ENCODE results near the gene XNDC1N. TPM values are rescaled to one million over a fixed set of nuclear protein-coding genes. Genes with fewer than 3 reads are reported as not detected.

XNDC1N gene
- total RNA-seq, 1 experiment from 2014 or later: 19.3 TPM

DNA sequence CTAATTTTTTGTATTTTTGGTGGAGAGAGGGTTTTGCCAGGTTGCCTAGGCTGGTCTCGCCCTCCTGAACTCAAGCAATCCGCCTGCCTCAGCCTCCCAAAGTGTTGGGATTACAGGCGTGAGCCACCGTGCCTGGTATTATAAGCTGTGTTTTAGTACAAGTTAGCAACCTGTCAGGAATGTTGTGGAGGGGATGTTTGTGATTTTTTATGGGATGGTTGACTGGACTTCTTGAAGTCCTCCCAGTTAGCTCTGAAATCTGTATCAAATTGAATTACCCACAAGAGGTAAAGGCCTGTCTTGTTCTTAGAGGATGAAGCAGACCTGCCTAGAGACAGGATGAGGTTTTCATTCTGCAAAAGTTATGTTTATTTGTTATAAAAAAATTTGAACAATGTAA, 36.2 kb upstream of the XNDC1N start:
- H3K27me3 ChIP-seq (ENCODE audit: insufficient read depth, low read depth): no peaks in the 10 kb centered on the region
- BruUV-seq (replicated peaks): no TSS peak
- no peak overlapping the region for H3K27ac ChIP-seq
- H3K79me2 ChIP-seq (ENCODE audit: low read depth): no peaks in the 10 kb centered on the region; the same call in 1 of the 2 replicates
- H3F3A ChIP-seq (ENCODE audit: insufficient read depth, low read depth): peaks cover 10% of the 10 kb centered on the region; the same call in 1 of the 2 replicates
- no peak for DNase-seq
- intact Hi-C loops (cut with micrococcal nuclease; ENCODE audit: unreplicated experiment): no loop called here
- H3K4me3 ChIP-seq: no peak overlapping the region
- H2AFZ ChIP-seq: no peak overlapping the region
- H3K4me2 ChIP-seq: no peak overlapping the region
- H3K36me3 ChIP-seq (ENCODE audit: low read depth): peaks cover 38% of the 10 kb centered on the region
- H4K20me1 ChIP-seq (ENCODE audit: insufficient read depth): no peaks in the 10 kb centered on the region; the same call in 1 of the 2 replicates
- ChIA-PET CTCF (no interaction called here), POLR2A (ENCODE audit: unreplicated experiment) (no interaction called here)
- peaks cover 10% of the 10 kb centered on the region for H3K4me1 ChIP-seq (replicated peaks; ENCODE audit: insufficient read depth)
- no peaks in the 10 kb centered on the region for H3K9me3 ChIP-seq (ENCODE audit: insufficient read depth, low read depth)
- TF ChIP-seq, protein P1, sequence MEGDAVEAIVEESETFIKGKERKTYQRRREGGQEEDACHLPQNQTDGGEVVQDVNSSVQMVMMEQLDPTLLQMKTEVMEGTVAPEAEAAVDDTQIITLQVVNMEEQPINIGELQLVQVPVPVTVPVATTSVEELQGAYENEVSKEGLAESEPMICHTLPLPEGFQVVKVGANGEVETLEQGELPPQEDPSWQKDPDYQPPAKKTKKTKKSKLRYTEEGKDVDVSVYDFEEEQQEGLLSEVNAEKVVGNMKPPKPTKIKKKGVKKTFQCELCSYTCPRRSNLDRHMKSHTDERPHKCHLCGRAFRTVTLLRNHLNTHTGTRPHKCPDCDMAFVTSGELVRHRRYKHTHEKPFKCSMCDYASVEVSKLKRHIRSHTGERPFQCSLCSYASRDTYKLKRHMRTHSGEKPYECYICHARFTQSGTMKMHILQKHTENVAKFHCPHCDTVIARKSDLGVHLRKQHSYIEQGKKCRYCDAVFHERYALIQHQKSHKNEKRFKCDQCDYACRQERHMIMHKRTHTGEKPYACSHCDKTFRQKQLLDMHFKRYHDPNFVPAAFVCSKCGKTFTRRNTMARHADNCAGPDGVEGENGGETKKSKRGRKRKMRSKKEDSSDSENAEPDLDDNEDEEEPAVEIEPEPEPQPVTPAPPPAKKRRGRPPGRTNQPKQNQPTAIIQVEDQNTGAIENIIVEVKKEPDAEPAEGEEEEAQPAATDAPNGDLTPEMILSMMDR (conservative IDR thresholded peaks at IDR 0.05): no peak
- TF ChIP-seq EZH2 (IDR thresholded peaks at IDR 0.05; ENCODE audit: low read depth): no peak
- no peaks in the 10 kb centered on the region for H3K9me2 ChIP-seq (ENCODE audit: insufficient read depth)

DNA sequence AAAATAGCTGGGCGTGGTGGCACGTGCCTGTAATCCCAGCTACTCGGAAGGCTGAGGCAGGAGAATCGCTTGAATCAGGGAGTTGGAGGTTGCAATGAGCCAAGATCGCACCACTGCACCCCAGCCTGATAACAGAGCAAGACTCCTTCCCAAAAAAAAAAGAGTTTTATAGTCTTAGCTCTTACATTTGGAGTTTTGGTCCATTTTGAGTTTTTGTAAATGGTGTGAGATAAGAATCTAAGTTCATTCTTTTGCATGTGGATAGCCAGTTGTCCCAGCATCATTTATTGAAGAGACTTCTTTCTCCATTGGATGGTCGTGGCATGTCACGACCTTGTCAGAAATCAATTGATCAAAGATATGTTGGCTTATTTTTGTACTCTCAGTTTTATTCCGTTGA, 35.1 kb upstream of the XNDC1N start:
- no peak for DNase-seq
- no peaks in the 10 kb centered on the region; the same call in 1 of the 2 replicates for H3K79me2 ChIP-seq (ENCODE audit: low read depth)
- no peak for TF ChIP-seq EZH2 (IDR thresholded peaks at IDR 0.05; ENCODE audit: low read depth)
- TF ChIP-seq, protein P1 (conservative IDR thresholded peaks at IDR 0.05): no peak
- H3K4me2 ChIP-seq: no peak overlapping the region
- peaks cover 28% of the 10 kb centered on the region for H3K36me3 ChIP-seq (ENCODE audit: low read depth)
- H2AFZ ChIP-seq: no peak overlapping the region
- no peaks in the 10 kb centered on the region for H3K9me2 ChIP-seq (ENCODE audit: insufficient read depth)
- peaks cover 10% of the 10 kb centered on the region for H3K4me1 ChIP-seq (replicated peaks; ENCODE audit: insufficient read depth)
- no peak overlapping the region for H3K4me3 ChIP-seq
- ChIA-PET CTCF (no interaction called here), POLR2A (ENCODE audit: unreplicated experiment) (no interaction called here)
- H3K27ac ChIP-seq: no peak overlapping the region
- BruUV-seq (replicated peaks): no TSS peak
- peaks cover 10% of the 10 kb centered on the region; the same call in 1 of the 2 replicates for H3F3A ChIP-seq (ENCODE audit: insufficient read depth, low read depth)
- intact Hi-C loops (cut with micrococcal nuclease; ENCODE audit: unreplicated experiment): no loop called here
- no peaks in the 10 kb centered on the region for H4K20me1 ChIP-seq (ENCODE audit: insufficient read depth)
- no peaks in the 10 kb centered on the region for H3K9me3 ChIP-seq (ENCODE audit: insufficient read depth, low read depth)
- H3K27me3 ChIP-seq (ENCODE audit: insufficient read depth, low read depth): no peaks in the 10 kb centered on the region

DNA sequence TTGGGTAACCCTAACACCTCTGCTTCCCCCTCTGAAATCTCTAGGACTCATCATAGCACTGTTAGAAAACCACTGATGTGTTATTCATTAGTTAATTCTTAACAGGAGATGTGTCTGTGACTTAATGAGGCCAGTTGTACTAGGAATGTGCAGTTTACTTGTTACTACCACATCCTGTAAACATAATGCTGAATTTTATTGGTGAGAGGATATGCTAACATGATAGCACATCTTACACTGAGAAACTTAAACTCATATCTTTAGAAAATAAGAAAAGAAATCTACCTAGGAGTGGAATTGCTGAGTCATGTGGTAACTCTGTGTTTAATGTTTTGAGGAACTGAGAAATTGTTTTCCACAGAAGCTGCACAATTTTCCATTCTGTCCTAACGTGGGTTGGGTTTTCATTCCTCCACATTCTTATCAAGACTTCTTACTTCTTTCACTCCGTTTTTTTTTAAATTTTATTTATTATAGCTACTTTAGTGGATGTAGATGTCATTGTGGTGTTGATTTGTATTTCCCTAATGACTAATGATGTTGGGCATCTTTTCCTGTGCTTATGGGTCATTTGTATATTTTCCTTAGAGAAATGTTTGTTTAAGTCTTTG, 34.1 kb upstream of the XNDC1N start:
- peaks cover 10% of the 10 kb centered on the region for H3K4me1 ChIP-seq (replicated peaks; ENCODE audit: insufficient read depth)
- no peaks in the 10 kb centered on the region; the same call in 1 of the 2 replicates for H3K79me2 ChIP-seq (ENCODE audit: low read depth)
- no peak overlapping the region for H3K4me3 ChIP-seq
- H3K9me2 ChIP-seq (ENCODE audit: insufficient read depth): no peaks in the 10 kb centered on the region
- TF ChIP-seq, protein P1 (conservative IDR thresholded peaks at IDR 0.05): no peak
- TF ChIP-seq EZH2 (IDR thresholded peaks at IDR 0.05; ENCODE audit: low read depth): no peak
- H3K36me3 ChIP-seq (ENCODE audit: low read depth): peaks cover 25% of the 10 kb centered on the region
- no TSS peak for BruUV-seq (replicated peaks)
- peak overlapping the region; percentile 73 for H3K27ac ChIP-seq
- ChIA-PET POLR2A (ENCODE audit: unreplicated experiment) (no interaction called here), CTCF (no interaction called here)
- H3K4me2 ChIP-seq: peak overlapping the region; percentile 15; the same call in 1 of the 2 replicates
- no peaks in the 10 kb centered on the region for H3K27me3 ChIP-seq (ENCODE audit: insufficient read depth, low read depth)
- intact Hi-C loops (cut with micrococcal nuclease; ENCODE audit: unreplicated experiment): no loop called here
- no peaks in the 10 kb centered on the region for H3K9me3 ChIP-seq (ENCODE audit: insufficient read depth, low read depth)
- peaks cover 10% of the 10 kb centered on the region; the same call in 1 of the 2 replicates for H3F3A ChIP-seq (ENCODE audit: insufficient read depth, low read depth)
- H2AFZ ChIP-seq: no peak overlapping the region
- no peak for DNase-seq
- no peaks in the 10 kb centered on the region for H4K20me1 ChIP-seq (ENCODE audit: insufficient read depth)
